Cerebellar cortex (tissue), 1 donor: ENCODE measurements around the gene ZSCAN20.

Experiments used
- DNase-seq: peaks from one replicate; pipeline ENCODE4 v3.0.0-alpha.2; 2015; ENCODE audit warnings: low spot score

The ZSCAN20 gene

DNA sequence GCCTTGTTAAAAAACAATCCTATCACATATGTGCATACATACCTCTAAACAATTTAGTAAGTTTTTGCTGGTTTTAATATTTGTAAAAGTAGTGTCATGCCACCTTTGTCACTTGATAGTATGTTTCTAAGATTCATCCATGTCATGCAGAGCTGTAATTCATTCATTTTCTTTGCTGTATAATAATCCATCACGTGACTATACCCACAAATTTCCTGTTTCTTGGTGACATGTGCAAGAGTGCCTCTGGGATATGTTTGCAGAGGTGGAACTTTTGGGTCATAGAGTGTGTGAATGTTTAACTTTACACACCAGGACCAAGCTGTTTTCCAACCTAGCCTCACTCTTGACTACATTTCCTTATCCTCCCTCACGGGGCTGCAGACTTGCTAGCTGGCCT, 62.9 kb downstream of the ZSCAN20 start:
- no peak for DNase-seq

DNA sequence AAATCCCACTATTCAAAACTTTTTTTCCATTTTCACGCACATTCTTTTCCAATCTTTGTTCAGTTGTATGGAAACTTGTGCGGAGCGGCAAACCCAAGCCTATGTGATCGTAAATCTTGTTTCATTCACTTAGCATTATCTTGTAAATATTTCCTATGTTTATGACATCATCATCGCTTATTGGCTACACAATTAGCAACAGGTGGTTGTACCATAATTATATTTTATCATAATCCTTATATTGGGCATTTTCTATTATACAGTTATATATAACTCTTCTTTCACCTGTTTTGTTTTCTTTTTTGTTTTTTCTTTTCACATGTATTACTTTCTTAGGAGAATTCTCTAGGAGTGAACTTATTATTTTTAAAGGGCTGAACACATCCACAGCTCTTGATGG, 65.4 kb downstream of the ZSCAN20 start:
- no peak for DNase-seq

DNA sequence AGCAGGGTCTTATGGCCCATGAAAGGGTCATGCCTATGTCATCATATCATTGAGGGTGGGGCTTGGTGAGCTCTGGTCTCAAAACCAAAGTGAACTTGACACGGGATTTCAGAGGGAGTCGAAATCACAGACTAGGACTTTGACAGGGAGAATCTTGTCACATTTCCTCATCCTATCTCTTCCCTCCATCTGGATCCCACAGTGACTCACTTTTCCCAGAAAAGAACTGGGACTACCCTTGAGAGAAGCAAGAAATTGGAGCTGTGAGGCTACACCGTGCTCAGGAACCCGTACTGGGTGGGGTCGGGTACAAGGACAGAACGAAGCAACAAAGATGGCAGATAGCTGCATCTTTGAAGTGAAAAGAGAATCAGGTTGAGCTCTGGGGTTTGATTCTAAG, 69.5 kb downstream of the ZSCAN20 start:
- no peak for DNase-seq
